NCI-H460 (cell line): ENCODE results near the gene SCAANT1. TPM values are rescaled to one million over a fixed set of nuclear protein-coding genes. Genes with fewer than 3 reads are reported as not detected.

Experiments
- DNase-seq: peaks from one replicate; pipeline ENCODE4 v3.0.0-alpha.2; 2016; ENCODE audit warnings: low read depth; ENCODE audit errors: extremely low read depth
- polyA plus RNA-seq: library from polyadenylated mRNA; depleted of rRNA; stranded (reverse); fragments of >200 nt; gene quantifications from 2 replicates; pipeline ENCODE4 v1.2.3, GENCODE V29; 2014; cell fraction: nucleus; rRNA removed
- total RNA-seq: library from RNA; depleted of rRNA; stranded (reverse); fragments of >200 nt; shearing (Covaris generic); gene quantifications from 2 replicates; pipeline ENCODE4 v1.2.3, GENCODE V29; 2014; rRNA removed

The SCAANT1 gene
- not detected in 2 replicates for total RNA-seq
- not detected in 2 replicates for polyA plus RNA-seq

DNA sequence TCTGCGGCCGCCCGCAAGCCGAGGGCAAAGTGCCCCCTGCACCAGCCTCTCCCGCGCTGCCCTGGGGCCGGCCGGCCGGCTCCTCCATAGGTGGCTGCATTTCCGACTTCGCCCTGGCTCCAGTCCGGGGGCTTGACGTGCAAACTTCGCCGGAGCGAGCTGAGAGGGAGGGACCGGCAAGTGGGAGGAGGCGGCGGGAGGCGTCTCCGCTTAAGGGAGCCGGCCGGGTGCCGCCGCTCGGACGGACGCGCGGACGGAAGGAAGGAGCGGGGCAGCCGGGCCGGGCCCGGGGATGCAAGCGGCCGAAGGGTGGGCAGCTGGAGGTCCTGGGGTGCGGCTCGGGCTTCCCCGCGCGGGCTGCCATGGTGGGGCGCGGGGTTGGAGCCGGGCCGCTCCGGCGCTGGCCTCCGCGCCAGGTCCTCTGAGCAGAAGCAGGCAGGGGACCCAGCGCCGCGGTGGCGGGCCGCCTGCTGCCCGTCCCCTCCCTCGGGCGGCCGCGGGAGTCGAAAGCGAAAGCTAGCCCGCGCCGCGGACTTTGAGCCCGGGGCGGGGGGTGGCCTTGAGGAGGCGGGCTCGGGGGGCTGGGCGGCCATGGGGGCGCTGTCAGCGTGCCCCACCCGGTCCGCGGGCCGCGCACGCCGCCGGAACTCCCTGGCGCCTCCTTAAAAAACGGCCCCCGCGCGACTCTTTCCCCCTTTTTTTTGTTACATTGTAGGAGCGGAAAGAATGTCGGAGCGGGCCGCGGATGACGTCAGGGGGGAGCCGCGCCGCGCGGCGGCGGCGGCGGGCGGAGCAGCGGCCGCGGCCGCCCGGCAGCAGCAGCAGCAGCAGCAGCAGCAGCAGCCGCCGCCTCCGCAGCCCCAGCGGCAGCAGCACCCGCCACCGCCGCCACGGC, at the start of gene SCAANT1:
Gene SCAANT1 (minus strand): TSS at position 511 of the 895 bp plus-strand sequence.
- DNase-seq = peak; percentile 69

DNA sequence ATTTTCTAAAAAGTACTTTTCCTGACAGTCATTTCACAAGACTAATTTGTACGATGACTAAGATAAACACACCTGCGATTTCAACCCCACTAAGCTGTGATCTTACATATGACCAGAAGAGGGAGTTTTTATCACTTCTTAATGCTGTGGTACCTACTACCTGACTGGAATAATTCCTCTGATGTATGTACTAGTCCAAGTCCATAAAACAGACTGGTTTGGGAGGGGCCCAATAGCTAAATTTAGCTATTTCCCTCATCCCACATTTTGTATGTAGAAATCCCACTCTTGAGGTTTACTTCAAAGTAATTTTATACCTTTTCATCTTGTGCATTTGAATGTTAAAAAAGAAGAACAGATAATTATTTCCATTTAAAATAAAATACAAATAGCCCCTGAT, 49.7 kb upstream of the SCAANT1 start:
- DNase-seq = peak; percentile 24

DNA sequence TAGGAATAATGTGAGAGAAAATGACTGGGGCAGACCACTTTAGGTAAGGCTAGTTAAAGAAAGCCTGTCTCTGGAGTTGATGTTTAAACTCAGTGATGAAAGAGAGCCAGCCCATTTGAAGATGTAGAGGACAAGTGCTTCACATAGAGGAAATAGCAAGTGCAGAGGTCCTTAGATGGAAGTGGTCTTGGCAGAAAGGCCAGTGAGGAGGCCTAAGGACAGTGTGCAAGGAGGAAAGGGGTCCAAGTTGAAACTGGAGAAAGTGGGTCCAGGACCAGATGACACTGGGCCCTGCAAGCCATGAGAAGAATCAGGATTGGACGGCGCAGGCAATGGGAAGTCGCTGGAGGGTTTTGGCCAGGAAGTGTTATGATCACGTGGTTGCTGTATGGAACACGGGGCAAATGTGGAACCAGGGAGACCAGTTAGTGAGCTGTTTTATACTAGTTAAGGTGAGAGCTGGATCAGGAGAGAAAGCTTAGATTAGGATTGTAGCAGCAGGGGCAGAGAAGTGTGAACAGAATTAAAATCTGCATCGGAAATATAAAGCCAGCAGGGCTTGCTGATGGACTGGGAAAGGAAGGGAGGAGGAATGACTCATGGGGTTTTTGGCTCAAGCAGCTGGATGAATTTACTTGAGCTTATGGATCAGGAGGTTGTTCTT, 48.0 kb upstream of the SCAANT1 start:
- DNase-seq = peak; percentile 31

- DNase-seq = no peak
Observed at GRCh38 chr3:63959146-63959545, 47.0 kb upstream of the SCAANT1 start.

DNA sequence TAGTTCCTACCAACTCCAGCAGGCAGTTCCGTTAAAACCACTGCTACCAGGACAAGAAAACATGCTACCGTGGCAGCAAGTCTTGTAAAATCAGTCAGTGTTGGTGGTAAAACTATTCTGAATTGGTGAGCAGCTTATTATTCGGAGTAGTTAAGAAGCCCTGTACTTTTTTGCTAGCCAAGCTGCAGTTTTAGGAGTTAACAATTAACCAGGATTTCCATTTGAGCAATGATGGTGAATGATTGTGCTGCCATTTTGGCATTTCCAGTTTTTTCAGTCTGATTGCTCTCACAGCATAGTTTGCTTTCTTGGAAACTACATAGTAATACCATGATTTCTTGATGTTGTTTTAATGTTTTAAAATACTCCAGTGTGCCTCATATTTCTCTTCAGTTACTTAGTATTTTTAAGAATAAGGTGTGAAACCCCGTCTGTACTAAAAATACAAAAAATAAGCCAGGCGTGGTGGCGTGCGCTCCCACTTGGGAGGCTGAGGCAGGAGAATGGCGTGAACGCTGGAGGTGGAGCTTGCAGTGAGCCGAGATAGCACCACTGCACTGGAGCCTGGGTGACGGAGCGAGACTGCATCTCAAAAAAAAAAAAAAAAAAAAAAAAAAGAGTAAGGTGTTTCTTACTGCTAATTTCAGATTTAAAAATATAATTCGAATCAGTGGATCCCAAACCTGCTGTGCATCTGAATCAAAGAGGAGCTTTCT, 43.8 kb upstream of the SCAANT1 start:
- no peak for DNase-seq

DNA sequence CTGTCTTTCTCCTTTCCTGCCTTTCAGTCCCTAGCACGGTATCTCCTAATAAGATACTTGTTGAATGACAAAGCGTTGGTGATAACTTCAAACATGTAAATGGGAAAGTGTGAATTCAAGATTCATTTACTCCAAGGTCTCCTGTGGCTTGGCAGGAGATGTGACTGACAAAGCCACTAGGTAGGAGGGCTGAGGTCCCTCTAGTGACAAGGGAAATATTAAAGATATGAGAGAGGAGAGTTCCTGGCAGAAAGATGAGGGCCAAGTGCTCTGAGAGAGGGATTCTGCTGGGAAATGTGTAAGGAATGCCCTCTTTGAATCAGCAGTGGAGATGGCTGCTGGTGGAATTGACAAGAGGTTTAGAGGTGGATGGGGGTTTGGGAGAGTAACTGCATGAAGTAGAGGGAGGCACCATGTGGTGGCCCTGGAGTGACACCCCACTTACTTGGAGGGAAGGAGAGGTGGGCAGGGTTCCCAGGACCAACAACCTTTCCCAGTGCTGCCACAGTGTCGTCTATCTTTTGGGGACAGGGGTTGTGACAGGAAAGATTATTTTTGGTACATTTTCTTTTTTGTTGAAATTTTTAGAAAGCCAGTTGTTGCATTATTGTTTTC, 43.0 kb upstream of the SCAANT1 start:
- no peak for DNase-seq

DNA sequence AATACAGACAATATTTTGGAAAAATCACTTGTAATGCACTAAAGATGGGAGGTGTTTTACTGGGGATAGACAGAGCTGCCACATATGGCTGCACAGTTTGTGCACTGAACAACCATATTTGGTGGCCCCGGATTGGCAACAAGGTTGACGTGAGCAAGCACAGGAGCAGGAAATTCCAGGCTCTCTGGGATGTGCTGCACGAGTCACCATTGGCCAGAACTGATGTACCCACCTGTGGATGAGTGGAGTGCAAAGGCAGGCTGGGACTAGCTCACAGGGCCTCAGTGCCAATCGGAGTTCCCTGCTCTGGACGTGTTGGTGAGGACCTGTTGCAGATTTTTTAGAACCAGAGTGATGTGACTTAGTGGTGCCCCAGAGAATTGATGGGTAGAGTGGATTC, 42.0 kb upstream of the SCAANT1 start:
- DNase-seq = no peak

DNA sequence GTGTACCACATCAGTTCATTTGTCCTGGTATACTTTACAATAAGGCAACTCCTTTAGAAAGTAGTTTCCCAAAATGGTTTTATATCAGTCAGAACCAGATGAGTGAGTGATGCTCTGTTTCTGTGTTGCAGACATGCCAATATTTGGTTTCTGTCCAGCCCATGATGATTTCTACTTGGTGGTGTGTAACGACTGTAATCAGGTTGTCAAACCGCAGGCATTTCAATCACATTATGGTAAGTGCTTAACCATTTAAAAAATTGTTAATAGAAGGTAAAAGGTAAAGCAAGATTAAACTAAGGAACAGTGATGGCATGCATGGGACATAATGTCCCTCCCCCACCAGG, 40.0 kb upstream of the SCAANT1 start:
- no peak for DNase-seq

DNA sequence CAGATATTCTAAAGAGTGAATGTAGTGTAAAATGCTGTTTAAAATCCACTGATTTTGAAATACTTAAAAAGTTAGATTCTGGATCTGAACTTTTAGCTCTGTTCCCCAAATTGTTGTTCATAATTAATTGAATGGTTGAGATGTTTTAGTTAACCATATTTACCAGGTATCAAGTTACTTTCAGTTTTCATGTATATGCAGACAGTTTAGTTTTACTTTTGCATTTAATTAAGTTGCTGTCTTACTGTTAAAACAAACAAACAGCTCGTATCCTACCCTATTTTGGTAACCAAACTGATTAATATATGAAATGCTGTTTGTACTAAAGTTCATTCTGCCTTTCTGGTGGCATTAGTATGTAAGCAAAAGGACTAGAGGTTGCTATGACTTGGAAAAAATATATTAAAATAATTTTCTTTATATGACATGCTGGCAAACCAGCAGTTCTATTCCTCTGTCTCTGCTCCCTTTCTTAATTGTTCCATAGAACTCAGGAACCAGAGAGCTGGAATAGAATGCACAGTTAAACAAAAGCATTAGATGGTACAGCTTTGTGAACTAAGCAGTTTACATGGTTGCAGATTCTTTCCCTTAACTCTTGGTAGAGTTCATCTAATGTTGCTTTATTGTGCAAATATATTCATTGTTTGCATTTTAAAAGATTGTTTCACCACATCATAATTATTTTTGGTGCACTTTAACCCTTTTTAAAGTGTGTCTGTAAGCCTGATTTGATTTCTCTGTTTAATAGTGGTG, 39.5 kb upstream of the SCAANT1 start:
- no peak for DNase-seq

DNA sequence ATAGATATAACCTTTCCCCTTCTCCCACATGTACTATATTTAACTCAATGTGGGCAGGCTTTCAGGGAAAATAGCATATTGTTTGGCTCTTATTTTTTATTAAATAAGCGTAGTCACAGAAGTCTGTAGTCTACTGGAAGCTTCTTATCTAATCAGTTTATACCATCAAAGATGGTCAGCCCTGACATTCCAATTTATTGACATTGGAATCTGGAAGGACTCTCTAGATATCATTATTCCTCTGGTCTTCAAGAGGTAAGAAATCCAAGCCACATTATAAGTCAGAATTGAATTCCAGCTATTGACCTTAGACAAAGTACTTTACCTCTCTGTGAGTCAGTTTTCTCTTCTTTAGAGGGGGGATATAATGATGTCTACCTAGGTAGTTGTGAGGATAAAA, 38.5 kb upstream of the SCAANT1 start:
- DNase-seq = no peak

DNA sequence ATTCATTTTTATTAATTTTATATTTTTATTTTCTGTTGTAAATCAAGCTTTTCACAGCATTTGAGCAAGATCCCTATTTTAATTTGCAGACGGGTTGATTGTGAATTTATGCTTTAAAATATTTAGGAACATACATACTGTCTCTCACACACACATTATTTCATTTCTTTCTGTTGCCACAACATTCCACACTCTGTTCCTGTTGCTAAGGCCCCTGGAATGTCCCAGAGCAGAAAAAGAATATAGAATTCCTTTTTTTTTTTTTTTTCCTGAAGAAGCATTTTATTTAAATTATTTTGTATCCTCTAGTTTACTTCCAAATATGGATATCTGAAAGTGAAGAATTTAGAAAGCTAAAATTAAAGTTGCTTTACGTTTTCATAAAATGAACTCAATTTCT, 36.8 kb upstream of the SCAANT1 start:
- DNase-seq = no peak

- no peak for DNase-seq
Observed at GRCh38 chr3:63947594-63947993, 35.4 kb upstream of the SCAANT1 start.

- DNase-seq = no peak
Observed at GRCh38 chr3:63946753-63947152, 34.6 kb upstream of the SCAANT1 start.

GRCh38 chr3:63945558-63946096, 33.4 kb upstream of the SCAANT1 start:
- no peak for DNase-seq

- no peak for DNase-seq
Observed at GRCh38 chr3:63943678-63944077, 31.5 kb upstream of the SCAANT1 start.

- DNase-seq = no peak
Observed at GRCh38 chr3:63942528-63942927, 30.3 kb upstream of the SCAANT1 start.

GRCh38 chr3:63940389-63940757, 28.2 kb upstream of the SCAANT1 start:
- no peak for DNase-seq

GRCh38 chr3:63937661-63938651, 25.8 kb upstream of the SCAANT1 start:
- DNase-seq = no peak

DNA sequence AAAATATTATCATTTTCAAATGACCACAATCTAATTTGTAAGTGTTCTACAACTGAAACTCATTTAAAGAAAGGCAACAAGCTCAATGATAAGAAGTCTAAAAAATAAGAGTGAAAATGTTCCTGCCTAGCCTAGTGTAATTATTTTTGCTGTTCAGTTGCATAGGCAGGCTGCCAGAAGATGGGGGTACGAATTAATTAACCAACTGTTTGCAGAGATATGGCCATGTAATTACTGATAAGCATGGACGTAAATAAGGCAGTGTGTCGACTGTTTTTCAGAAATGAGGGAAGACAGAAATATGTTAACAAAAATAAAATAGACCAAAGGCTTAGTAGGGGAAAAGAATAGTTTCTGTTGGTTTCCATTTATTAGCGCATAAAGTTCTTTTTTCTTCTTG, 24.7 kb upstream of the SCAANT1 start:
- no peak for DNase-seq
